ENCODE data around the gene SERPINF2. TPM values are rescaled to one million over a fixed set of nuclear protein-coding genes. Genes with fewer than 3 reads are reported as not detected.
"Not testable (repeated sequence)": the region's sequence is repeated elsewhere in the genome, so short reads cannot be mapped to it uniquely, and the experiment has no call there.

SERPINF2 gene
- total RNA-seq, 1 donor from 2014 or later, result 0.91 TPM

- intact Hi-C loops (cut with micrococcal nuclease), result no loop called here
These were observed 8.9 kb upstream of the SERPINF2 start for GRCh38 chr17:1733759-1734158.

- intact Hi-C loops (cut with micrococcal nuclease), result no loop called here
These were observed 7.3 kb upstream of the SERPINF2 start for GRCh38 chr17:1735418-1735817.

GRCh38 chr17:1735834-1736347 is 6.8 kb upstream of the SERPINF2 start:
- intact Hi-C loops (cut with micrococcal nuclease), result no loop called here

- intact Hi-C loops (cut with micrococcal nuclease), result no loop called here
These were observed 6.1 kb upstream of the SERPINF2 start for GRCh38 chr17:1736348-1737281.

- intact Hi-C loops (cut with micrococcal nuclease), result no loop called here
These were observed 5.0 kb upstream of the SERPINF2 start for GRCh38 chr17:1737531-1738291.

GRCh38 chr17:1741899-1742298 is 772 bp upstream of the SERPINF2 start:
- intact Hi-C loops (cut with micrococcal nuclease), result not testable (repeated sequence)

GRCh38 chr17:1743088-1743439 is 393 bp downstream of the SERPINF2 start:
- intact Hi-C loops (cut with micrococcal nuclease), result no loop called here

GRCh38 chr17:1744551-1745512 is 2.2 kb downstream of the SERPINF2 start:
- intact Hi-C loops (cut with micrococcal nuclease), result no loop called here

GRCh38 chr17:1745513-1746020 is 2.9 kb downstream of the SERPINF2 start:
- intact Hi-C loops (cut with micrococcal nuclease), result no loop called here

- intact Hi-C loops (cut with micrococcal nuclease), result no loop called here
These were observed 4.4 kb downstream of the SERPINF2 start for GRCh38 chr17:1746975-1747543.

GRCh38 chr17:1750628-1751027 is 8.0 kb downstream of the SERPINF2 start:
- intact Hi-C loops (cut with micrococcal nuclease), result no loop called here

GRCh38 chr17:1752425-1753262 is 10.0 kb downstream of the SERPINF2 start:
- intact Hi-C loops (cut with micrococcal nuclease), result no loop called here

- intact Hi-C loops (cut with micrococcal nuclease), result no loop called here
These were observed 11.2 kb downstream of the SERPINF2 start for GRCh38 chr17:1753767-1754429.

- intact Hi-C loops (cut with micrococcal nuclease), result no loop called here
These were observed 11.9 kb downstream of the SERPINF2 start for GRCh38 chr17:1754430-1755112.

GRCh38 chr17:1755252-1755826 is 12.7 kb downstream of the SERPINF2 start:
- intact Hi-C loops (cut with micrococcal nuclease), result no loop called here

GRCh38 chr17:1755827-1756262 is 13.2 kb downstream of the SERPINF2 start:
- intact Hi-C loops (cut with micrococcal nuclease), result no loop called here

GRCh38 chr17:1758807-1759206 is 16.1 kb downstream of the SERPINF2 start:
- intact Hi-C loops (cut with micrococcal nuclease), result no loop called here

GRCh38 chr17:1759529-1759928 is 16.9 kb downstream of the SERPINF2 start:
- intact Hi-C loops (cut with micrococcal nuclease), result no loop called here

All from T-helper 1 cell treated with Interleukin-12 subunit alpha and Interleukin-12 subunit beta and Interleukin-4 antibody, amounts not matched to agents 30 ng/mL and 1 ng/mL, for 36 hours (primary cell).